Measurements from ENCODE around the gene EXTL2.
A peak's percentile ranks its signal among the peaks of the same experiment; 100 is the strongest.

The EXTL2 gene

DNA sequence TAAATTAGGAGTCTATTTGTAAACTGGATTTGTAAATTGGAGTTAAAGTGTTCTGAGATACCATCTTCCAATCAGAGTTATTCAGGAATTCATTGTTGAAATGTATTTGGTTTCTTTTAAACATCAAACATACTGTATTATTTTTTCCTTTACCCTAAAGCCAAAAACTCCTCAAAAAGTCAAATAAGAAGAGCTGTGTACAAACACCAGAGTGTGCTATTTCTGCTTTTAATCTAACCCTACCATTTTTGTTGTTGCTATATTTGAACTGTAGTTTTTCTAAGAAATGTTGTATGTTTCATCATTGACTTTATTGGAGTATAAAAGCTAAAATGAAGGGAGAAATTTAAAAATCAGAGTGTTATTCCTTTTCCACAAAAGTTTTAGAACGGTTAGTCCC is 37.1 kb upstream of the EXTL2 start:
- no peak overlapping the region for H3K27ac ChIP-seq
- TF ChIP-seq, protein P1, sequence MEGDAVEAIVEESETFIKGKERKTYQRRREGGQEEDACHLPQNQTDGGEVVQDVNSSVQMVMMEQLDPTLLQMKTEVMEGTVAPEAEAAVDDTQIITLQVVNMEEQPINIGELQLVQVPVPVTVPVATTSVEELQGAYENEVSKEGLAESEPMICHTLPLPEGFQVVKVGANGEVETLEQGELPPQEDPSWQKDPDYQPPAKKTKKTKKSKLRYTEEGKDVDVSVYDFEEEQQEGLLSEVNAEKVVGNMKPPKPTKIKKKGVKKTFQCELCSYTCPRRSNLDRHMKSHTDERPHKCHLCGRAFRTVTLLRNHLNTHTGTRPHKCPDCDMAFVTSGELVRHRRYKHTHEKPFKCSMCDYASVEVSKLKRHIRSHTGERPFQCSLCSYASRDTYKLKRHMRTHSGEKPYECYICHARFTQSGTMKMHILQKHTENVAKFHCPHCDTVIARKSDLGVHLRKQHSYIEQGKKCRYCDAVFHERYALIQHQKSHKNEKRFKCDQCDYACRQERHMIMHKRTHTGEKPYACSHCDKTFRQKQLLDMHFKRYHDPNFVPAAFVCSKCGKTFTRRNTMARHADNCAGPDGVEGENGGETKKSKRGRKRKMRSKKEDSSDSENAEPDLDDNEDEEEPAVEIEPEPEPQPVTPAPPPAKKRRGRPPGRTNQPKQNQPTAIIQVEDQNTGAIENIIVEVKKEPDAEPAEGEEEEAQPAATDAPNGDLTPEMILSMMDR (conservative IDR thresholded peaks at IDR 0.05): no peak
- TF ChIP-seq ZFX (IDR thresholded peaks at IDR 0.05): no peak

DNA sequence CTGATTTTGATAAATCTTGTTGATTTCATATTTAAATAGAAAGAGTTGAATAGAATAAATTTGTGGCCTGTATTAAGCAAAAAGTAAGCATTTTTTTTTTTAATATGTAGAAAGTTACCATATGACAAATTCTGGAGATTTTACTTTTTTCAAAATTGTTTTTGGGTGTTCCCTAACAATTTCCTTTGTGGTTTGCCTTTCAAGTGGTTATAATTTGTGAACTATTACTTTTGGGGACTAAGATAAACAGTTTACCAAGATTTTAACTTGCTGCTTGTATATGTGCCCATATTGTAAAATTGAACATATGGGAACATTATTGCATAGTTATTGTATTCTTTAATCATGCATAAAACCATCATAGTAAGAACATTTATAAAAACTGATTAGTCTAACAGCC is 35.9 kb upstream of the EXTL2 start:
- H3K27ac ChIP-seq: no peak overlapping the region
- TF ChIP-seq, protein P1 (conservative IDR thresholded peaks at IDR 0.05): no peak
- no peak for TF ChIP-seq ZFX (IDR thresholded peaks at IDR 0.05)

DNA sequence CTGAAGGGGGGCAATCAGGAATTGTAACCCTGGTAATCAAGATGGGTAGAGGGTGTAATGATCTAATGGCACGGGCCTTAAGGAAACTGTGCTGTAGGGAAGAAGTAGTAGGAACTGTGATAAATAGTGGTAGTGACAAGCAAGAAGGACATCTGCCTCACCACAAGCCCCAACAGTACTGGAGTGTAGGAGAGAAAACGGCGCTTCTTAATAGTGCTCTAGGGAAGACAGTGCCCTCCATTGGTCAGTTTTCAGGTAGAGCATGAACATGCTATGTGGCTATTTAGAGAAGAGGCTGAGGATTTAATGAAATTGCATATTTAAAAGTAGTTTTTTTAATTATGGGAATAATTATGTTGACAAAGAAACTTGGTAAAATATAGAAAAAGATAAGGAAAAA is 33.5 kb upstream of the EXTL2 start:
- H3K27ac ChIP-seq: no peak overlapping the region
- no peak for TF ChIP-seq ZFX (IDR thresholded peaks at IDR 0.05)
- TF ChIP-seq, protein P1 (conservative IDR thresholded peaks at IDR 0.05): peak; percentile 27

GRCh38 chr1:100927276-100927675 is 32.6 kb upstream of the EXTL2 start:
- TF ChIP-seq, protein P1 (conservative IDR thresholded peaks at IDR 0.05): no peak
- TF ChIP-seq ZFX (IDR thresholded peaks at IDR 0.05): no peak
- H3K27ac ChIP-seq: no peak overlapping the region

GRCh38 chr1:100926240-100926639 is 31.6 kb upstream of the EXTL2 start:
- H3K27ac ChIP-seq: no peak overlapping the region

DNA sequence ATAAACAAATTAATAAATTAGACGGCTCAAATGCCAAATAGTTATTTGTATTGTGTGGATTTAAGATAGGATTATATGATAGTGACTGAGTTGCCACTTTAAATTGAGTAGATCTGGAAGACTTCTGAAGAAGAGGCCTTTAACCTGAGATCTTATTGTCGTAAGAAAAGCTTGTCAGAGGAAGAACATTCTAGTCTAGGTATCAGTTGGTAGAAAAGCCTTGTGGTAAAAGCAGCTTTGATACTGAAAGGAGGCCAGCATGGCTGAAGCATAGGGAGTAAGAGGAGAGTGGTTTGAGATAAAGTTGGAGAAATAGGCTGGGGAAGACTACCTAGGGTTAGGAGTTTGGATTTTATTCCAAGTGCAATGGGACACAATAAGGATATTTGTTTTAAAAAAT is 30.3 kb upstream of the EXTL2 start:
- no peak overlapping the region for H3K27ac ChIP-seq
- TF ChIP-seq, protein P1 (conservative IDR thresholded peaks at IDR 0.05): no peak
- no peak for TF ChIP-seq ZFX (IDR thresholded peaks at IDR 0.05)

More at GRCh38 chr1:100926240-100926639, 31.6 kb upstream of the EXTL2 start:
- TF ChIP-seq, protein P1 (conservative IDR thresholded peaks at IDR 0.05): no peak
- TF ChIP-seq ZFX (IDR thresholded peaks at IDR 0.05): no peak

GRCh38 chr1:100924212-100924611 is 29.6 kb upstream of the EXTL2 start:
- no peak overlapping the region for H3K27ac ChIP-seq
- no peak for TF ChIP-seq ZFX (IDR thresholded peaks at IDR 0.05)
- TF ChIP-seq, protein P1 (conservative IDR thresholded peaks at IDR 0.05): no peak

Measured in C4-2B (cell line).